Upper lobe of right lung (tissue), 1 donor: Measurements from ENCODE around the gene PRDM10. TPM values are rescaled to one million over a fixed set of nuclear protein-coding genes. Genes with fewer than 3 reads are reported as not detected.
A peak's percentile ranks its signal among the peaks of the same experiment; 100 is the strongest.

Experiments used
- ATAC-seq: fragments of 200-7000 bp; cut with Tn5 transposase; one replicate; pipeline ENCODE4 v1.9.1; 2020; ENCODE audit warnings: mild to moderate bottlenecking, moderate library complexity
- DNase-seq: peaks from one replicate; pipeline ENCODE4 v3.0.0-alpha.2; 2020
- H3K27ac ChIP-seq: fragments of 200-600 bp; one replicate; pipeline ENCODE4 v1.8.0; 2022
- H3K27me3 ChIP-seq: fragments of 200-600 bp; one replicate; pipeline ENCODE4 v1.8.0; 2022; ENCODE audit warnings: mild to moderate bottlenecking
- H3K36me3 ChIP-seq: fragments of 200-600 bp; one replicate; pipeline ENCODE4 v1.8.0; 2022
- H3K4me1 ChIP-seq: fragments of 200-600 bp; one replicate; pipeline ENCODE4 v1.8.0; 2022
- H3K4me3 ChIP-seq: fragments of 200-600 bp; one replicate; pipeline ENCODE4 v1.8.0; 2022; ENCODE audit warnings: mild to moderate bottlenecking
- H3K9me3 ChIP-seq: fragments of 200-600 bp; one replicate; pipeline ENCODE4 v1.8.0; 2022
- CTCF ChIP-seq: fragments of 200-600 bp; IDR thresholded peaks from one replicate; pipeline ENCODE4 v1.8.0; 2022; ENCODE audit warnings: antibody characterized with exemption
- intact Hi-C: fragments of 100-400 bp; cut with DNase I; formaldehyde crosslinking; loops from one replicate; pipeline ENCODE4 v1.11.0; 2022
- total RNA-seq: library from RNA; stranded (reverse); fragmentation: NEBNext Ultra II Directional; extraction: Animal tissue kit (Norgen Biotek cat#: 25700); gene quantifications from one replicate; pipeline ENCODE4 v1.2.1, GENCODE V29; 2021
- donor health status: DM: no; HTN: yes; CAD: no; lungs with severe emphysema.

Gene PRDM10
- total RNA-seq, 1 donor from 2014 or later: 15.7 TPM

DNA sequence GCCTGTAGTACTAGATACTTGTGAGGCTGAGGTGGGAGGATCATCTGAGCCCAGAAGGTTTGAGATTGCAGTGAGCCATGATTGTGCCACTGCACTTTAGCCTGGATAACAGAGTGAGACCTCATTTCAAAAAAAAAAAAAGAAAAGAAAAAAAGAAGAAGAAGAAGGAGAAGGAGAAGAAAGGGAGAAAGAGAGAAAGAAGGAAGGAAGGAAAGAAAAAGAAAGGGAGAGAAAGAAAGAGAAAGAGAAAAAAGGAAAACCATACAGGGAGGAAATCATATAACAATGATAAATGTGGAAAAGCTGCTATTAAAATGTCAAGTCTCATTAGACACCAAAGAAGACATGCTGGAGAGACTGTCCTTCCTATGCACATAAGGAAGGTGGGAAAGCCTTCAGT lies 5.7 kb upstream of the PRDM10 start:
- Histone ChIP-seq H3K4me3 (no peak overlapping the region), H3K27ac (no peak overlapping the region), H3K27me3 (no peaks in the 10 kb centered on the region), H3K4me1 (peaks cover 10% of the 10 kb centered on the region), H3K9me3 (no peaks in the 10 kb centered on the region), H3K36me3 (no peaks in the 10 kb centered on the region)
- intact Hi-C loops: no loop called here
- TF ChIP-seq CTCF: no peak
- no peak for ATAC-seq
- DNase-seq: no peak

DNA sequence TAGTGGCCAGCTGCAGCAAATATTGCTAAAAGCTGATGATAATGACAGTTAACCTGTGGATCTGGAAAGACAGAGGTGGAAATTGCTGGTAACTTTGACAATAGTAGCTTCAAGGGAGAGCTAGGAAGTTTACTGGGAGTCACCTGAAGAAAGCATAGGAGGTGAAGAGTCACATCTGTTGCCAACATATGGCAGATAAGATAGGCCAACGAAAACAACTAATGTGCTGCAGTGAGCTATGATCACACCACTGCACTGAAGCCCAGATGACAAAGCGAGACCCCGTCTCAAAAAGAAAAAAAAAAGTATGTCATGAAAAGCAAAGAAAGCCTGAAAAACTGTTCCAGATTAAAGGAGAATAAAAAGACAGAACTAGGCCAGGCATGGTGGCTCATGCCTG lies 4.3 kb upstream of the PRDM10 start:
- no peak for DNase-seq
- peaks cover 10% of the 10 kb centered on the region for H3K4me1 ChIP-seq
- no peak for ATAC-seq
- no peak overlapping the region for H3K4me3 ChIP-seq
- no peak for TF ChIP-seq CTCF
- intact Hi-C loops: no loop called here
- no peak overlapping the region for H3K27ac ChIP-seq
- no peaks in the 10 kb centered on the region for H3K9me3 ChIP-seq
- no peaks in the 10 kb centered on the region for H3K36me3 ChIP-seq
- H3K27me3 ChIP-seq: no peaks in the 10 kb centered on the region

DNA sequence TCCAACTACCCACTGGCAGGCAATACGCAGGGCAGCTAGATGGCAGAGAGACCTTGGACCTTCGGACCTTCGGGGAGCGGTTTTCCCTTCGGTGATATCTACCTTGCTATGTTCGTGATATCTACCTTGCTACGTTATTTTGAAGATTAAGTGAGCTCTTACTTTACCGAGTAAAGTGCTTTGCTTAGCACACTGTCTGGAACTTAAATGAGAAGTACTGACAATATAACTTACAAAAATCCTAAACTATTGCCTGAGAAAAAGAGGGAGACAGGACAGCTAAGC lies 1.0 kb upstream of the PRDM10 start:
- no peak for ATAC-seq
- Histone ChIP-seq H3K9me3 (no peaks in the 10 kb centered on the region), H3K27me3 (no peaks in the 10 kb centered on the region), H3K4me3 (peak overlapping the region; percentile 81), H3K27ac (peak overlapping the region; percentile 100), H3K4me1 (peaks cover 17% of the 10 kb centered on the region), H3K36me3 (no peaks in the 10 kb centered on the region)
- intact Hi-C loops: no loop called here
- DNase-seq: no peak
- no peak for TF ChIP-seq CTCF

DNA sequence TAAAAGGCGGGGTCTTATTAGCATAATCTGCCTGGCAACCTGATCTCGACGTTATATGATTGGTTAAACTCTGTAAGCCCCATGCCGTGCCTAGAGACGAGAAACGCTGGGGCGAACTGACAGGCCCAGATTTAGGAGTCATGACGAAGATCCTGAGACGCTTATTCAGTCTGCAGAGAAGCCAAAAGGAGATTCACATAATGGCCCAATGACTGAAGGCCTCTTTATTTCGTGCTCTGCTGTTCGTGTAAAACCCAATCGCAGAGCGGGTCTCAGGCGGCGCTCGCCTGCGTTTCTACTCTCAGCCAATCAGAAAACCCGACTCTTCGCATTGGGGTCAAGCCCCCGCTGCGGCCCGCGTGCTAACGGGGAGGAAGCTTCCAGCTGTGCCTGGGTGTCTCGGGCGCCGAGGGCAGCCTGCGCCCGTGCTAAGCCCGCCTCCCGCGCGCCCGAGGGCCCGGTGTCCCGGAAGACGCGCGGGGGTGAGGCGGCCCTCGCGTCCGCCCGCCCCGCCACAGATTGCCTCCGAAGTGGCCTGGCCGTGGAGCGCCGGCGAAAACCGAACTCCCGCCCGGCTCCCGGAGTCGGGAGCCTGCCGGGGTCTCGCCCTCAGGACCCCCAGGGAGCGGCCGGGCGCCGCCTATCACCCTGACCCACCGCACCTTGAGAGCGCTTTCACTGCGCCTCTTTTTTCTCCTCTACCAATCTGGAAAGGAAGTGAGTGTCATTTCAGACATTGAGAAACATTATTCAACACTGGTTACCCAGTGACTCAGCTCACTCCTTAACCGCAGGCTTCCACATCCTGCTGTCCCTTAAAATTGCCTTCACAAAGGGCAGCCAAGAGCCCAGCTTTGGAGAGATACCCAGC lies 446 bp upstream of the PRDM10 start:
- Histone ChIP-seq H3K27me3 (no peaks in the 10 kb centered on the region), H3K9me3 (no peaks in the 10 kb centered on the region), H3K36me3 (no peaks in the 10 kb centered on the region), H3K4me3 (peak overlapping the region; percentile 81), H3K4me1 (peaks cover 17% of the 10 kb centered on the region), H3K27ac (peak overlapping the region; percentile 100)
- intact Hi-C loops: no loop called here
- peak; percentile 87 for ATAC-seq
- no peak for TF ChIP-seq CTCF
- DNase-seq: peak; percentile 97

DNA sequence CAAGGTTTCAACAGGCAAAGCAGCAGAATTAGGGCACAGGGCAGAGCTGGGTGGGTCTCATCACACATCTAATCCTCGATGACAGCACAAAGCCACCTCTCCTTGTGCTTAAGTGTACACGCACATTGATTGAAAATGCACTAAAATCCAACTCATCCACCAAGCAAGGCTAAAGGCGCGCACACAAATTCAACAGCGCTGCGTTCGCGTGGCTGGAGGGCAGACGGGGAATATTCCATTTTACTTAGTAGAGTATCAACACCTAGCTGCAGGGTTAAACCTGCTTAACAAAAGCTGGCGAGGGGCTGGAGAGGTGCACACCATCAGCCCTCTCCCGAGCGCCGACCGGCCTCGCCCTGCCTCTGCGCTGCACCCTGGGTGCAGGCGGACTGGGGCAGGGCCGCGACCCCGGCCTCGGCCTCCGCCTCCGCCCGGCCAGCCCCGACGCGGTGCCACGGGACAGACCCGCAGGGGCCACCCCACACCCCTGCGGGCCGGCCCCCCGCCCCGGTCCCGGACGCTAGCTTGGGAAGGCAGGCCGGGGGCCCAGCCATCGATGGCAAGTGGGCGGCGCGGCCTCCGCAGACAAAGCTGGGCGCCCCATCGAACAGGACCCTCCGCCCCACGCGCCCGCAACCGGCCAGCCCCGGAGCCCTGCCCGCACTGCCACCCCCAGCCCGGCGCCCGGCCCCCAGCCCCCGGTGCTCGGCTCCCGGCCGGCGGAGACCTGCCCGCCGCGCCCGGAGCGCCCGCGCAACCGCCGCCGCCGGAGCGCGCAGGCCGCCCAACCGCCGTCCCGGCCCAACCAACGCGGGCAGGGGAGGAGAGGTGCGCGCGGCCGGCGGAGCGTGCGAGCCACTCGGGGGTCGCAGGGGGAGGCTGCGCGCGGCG lies 929 bp downstream of the PRDM10 start:
- intact Hi-C loops: no loop called here
- peaks cover 17% of the 10 kb centered on the region for H3K4me1 ChIP-seq
- no peaks in the 10 kb centered on the region for H3K9me3 ChIP-seq
- H3K27ac ChIP-seq: peak overlapping the region; percentile 100
- H3K27me3 ChIP-seq: no peaks in the 10 kb centered on the region
- H3K4me3 ChIP-seq: peak overlapping the region; percentile 81
- DNase-seq: peak; percentile 84
- H3K36me3 ChIP-seq: no peaks in the 10 kb centered on the region
- peak; percentile 51 for ATAC-seq
- TF ChIP-seq CTCF: no peak
